WTC11 (cell line): ENCODE results near the gene NADK2.

Experiments
- ATF1 ChIP-seq: sonication (generic); formaldehyde crosslinking; IDR thresholded peaks from 2 replicates; pipeline ENCODE4 v1.8.1; 2023; ENCODE audit warnings: mild to moderate bottlenecking, moderate library complexity, missing genetic modification reagents
- CREM ChIP-seq: sonication (generic); formaldehyde crosslinking; IDR thresholded peaks from 2 replicates; pipeline ENCODE4 v1.8.1; 2022; ENCODE audit warnings: mild to moderate bottlenecking, missing genetic modification reagents, moderate library complexity
- CTCF ChIP-seq: fragments of 200-600 bp; IDR thresholded peaks from 2 replicates; pipeline ENCODE4 v1.8.0; 2022; ENCODE audit warnings: antibody characterized with exemption
- E2F1 ChIP-seq: sonication (generic); formaldehyde crosslinking; IDR thresholded peaks from 2 replicates; pipeline ENCODE4 v1.8.0; 2022; ENCODE audit warnings: mild to moderate bottlenecking, missing genetic modification reagents
- ETV6 ChIP-seq: sonication (generic); formaldehyde crosslinking; IDR thresholded peaks from 2 replicates; pipeline ENCODE4 v1.8.1; 2022; ENCODE audit warnings: mild to moderate bottlenecking, missing genetic modification reagents
- MAX ChIP-seq: sonication (generic); formaldehyde crosslinking; IDR thresholded peaks from 2 replicates; pipeline ENCODE4 v1.8.0; 2022; ENCODE audit warnings: mild to moderate bottlenecking, missing genetic modification reagents
- NR2C2 ChIP-seq: sonication (generic); formaldehyde crosslinking; IDR thresholded peaks from 2 replicates; pipeline ENCODE4 v1.8.0; 2022; ENCODE audit warnings: mild to moderate bottlenecking, missing genetic modification reagents
- ZNF121 ChIP-seq: sonication (generic); formaldehyde crosslinking; IDR thresholded peaks from 2 replicates; pipeline ENCODE4 v1.8.0; 2023; ENCODE audit warnings: missing genetic modification reagents
- ZNF219 ChIP-seq: sonication (generic); formaldehyde crosslinking; IDR thresholded peaks from 2 replicates; pipeline ENCODE4 v1.8.0; 2023; ENCODE audit warnings: missing genetic modification reagents, mild to moderate bottlenecking, borderline replicate concordance
- ZNF281 ChIP-seq: sonication (generic); formaldehyde crosslinking; IDR thresholded peaks from 2 replicates; pipeline ENCODE4 v1.8.0; 2023; ENCODE audit warnings: mild to moderate bottlenecking, missing genetic modification reagents
- ZNF317 ChIP-seq: sonication (generic); formaldehyde crosslinking; IDR thresholded peaks from 2 replicates; pipeline ENCODE4 v1.8.1; 2023; ENCODE audit warnings: low read depth, mild to moderate bottlenecking, moderate library complexity, missing genetic modification reagents, borderline replicate concordance

- no peak for TF ChIP-seq CREM (CRISPR knock-in tag)
- TF ChIP-seq CTCF, result no peak
- no peak for TF ChIP-seq ZNF121 (CRISPR knock-in tag)
- no peak for TF ChIP-seq NR2C2 (CRISPR knock-in tag)
- no peak for TF ChIP-seq ZNF317
- no peak for TF ChIP-seq ZNF219 (CRISPR knock-in tag)
- TF ChIP-seq E2F1 (CRISPR knock-in tag), result no peak
- no peak for TF ChIP-seq ATF1 (CRISPR knock-in tag)
- TF ChIP-seq ZNF281 (CRISPR knock-in tag), result no peak
- no peak for TF ChIP-seq MAX (CRISPR knock-in tag)
- no peak for TF ChIP-seq ETV6 (CRISPR knock-in tag)
These were observed 42.1 kb downstream of the NADK2 start for GRCh38 chr5:36199620-36200019.
